RWPE1 (cell line): Measurements from ENCODE around the gene CLDN18.

Experiments
- CTCF ChIA-PET: fragments of 350-600 bp; sonication (Branson Sonifier 250); formaldehyde crosslinking; extraction: SDS; loops from one replicate; lab custom pipeline; 2021; lab: Yijun Ruan, JAX
- POLR2A ChIA-PET: fragments of 400-600 bp; formaldehyde crosslinking; extraction: SDS; loops from one replicate; lab custom pipeline; 2020; ENCODE audit warnings: antibody characterized with exemption; ENCODE audit not compliant: low non-redundant PET; lab: Yijun Ruan, JAX
- DNase-seq: peaks from one replicate; pipeline ENCODE4 v3.0.0; 2012; ENCODE audit warnings: low spot score
- H3K27ac ChIP-seq: fragments of 450-650 bp; 2 replicates; pipeline ENCODE4 v1.5.1; 2017
- CTCF ChIP-seq: fragments of 450-650 bp; conservative IDR thresholded peaks from 2 replicates; pipeline ENCODE4 v1.5.1; 2017; ENCODE audit warnings: low read depth, mild to moderate bottlenecking

The CLDN18 gene

DNA sequence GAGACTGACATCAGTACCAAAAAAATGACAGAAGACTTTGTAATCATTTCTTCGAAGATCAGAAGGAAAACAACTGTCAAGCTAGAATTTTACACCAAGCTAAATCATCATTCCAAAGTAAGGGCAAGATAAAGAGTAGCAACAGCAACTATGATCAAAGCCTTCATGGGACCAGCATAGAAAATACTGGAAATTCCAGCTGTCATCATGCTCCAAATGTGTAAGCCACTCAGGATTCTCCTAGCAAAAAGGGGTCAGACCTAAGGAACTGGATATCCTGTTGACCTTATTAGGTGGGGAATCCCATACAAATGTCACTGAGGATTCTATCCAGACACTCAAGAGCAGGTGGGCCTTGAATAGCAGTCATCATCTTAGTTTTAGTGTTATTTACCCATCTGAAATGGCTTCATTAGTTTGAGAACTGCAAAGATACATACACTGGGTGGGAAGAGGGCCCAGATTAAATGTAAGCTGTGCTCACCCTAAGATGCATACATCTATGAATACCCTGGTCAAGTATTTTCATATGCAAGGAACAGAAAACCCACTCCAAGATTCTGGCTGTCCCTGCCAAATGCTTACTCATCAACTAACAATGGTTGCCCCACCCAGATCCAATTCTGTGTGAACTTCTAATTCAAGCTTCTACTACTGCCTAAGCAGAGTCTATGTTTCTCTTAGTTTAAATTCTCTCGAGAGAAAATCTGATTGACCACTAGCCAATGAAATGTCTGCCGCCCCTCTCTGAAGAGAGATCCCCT lies 33.5 kb downstream of the CLDN18 start:
- H3K27ac ChIP-seq: no peak overlapping the region
- ChIA-PET POLR2A (no interaction called here), CTCF (interaction anchor here (0.6 kb wide), 1 partner anchor 75 kb away, joined by 3 read pairs; no protein-coding TSS in a partner anchor)
- no peak for TF ChIP-seq CTCF
- peak; percentile 55 for DNase-seq

GRCh38 chr3:138046085-138046484 lies 36.1 kb downstream of the CLDN18 start:
- DNase-seq: no peak
- no peak for TF ChIP-seq CTCF
- CTCF ChIA-PET: no interaction called here
- no peak overlapping the region for H3K27ac ChIP-seq
- POLR2A ChIA-PET: no interaction called here

DNA sequence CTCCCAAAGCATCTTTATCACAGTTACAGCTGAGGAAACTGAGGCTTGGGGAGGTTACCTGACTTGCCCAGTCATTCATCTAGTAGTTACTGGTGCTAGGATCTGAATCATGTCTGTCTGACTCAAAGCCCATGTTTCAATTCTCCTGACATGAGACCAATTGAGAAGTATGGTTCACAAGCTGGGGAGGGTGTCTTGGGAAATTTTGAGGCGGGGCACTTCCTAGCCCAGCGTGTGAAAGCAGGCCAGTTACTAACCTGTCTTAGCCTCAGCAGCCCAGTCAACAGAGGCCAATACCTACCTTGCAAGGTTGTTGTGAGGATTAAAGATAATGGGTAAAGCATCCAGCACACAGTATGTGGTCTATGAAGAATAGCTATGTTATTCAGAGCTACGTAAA lies 37.0 kb downstream of the CLDN18 start:
- POLR2A ChIA-PET: no interaction called here
- no peak for TF ChIP-seq CTCF
- DNase-seq: no peak
- no peak overlapping the region for H3K27ac ChIP-seq
- CTCF ChIA-PET: no interaction called here

- POLR2A ChIA-PET: no interaction called here
- no peak for DNase-seq
- CTCF ChIA-PET: no interaction called here
- H3K27ac ChIP-seq: no peak overlapping the region
- no peak for TF ChIP-seq CTCF
Measured at GRCh38 chr3:138047596-138048158, 37.7 kb downstream of the CLDN18 start.

DNA sequence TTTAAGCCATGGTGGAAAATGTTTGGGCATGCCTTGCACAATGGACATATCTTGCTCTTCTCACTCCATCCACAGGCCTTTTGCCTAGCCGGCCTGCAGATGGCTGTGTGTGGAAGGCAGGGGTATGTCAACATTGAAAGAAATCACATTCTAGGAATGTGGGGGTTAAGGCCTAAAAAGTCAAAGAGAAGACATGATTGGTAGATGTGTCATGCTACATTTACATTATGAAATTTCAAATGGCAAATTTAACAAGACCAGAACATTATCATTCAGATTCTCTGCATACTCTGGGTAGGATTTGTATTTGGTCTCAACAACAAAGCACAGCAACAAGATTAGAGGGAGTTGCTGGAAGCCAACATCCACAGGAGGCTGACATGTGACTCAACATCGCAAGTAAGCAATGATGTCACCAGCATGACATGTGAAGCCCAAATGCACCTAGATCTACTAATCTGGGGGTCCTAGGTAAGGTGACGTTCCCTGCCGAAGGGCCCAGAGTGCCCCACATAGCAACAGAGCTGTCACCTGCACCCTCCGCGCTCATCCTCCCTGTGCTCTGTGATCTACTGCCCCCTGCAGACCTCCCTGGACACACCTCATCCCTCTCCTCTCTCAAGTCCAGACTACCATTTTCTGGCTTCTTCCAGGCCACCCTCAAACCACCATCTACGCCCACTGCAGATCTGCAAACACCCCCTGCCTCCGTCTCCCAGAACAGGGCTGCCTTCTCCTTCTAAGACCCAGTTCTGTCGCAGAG lies 39.4 kb downstream of the CLDN18 start:
- H3K27ac ChIP-seq: no peak overlapping the region
- ChIA-PET CTCF (interaction anchor here (0.6 kb wide), 1 partner anchor 1868 kb away, joined by 3 read pairs; no protein-coding TSS in a partner anchor), POLR2A (no interaction called here)
- no peak for TF ChIP-seq CTCF
- DNase-seq: no peak

DNA sequence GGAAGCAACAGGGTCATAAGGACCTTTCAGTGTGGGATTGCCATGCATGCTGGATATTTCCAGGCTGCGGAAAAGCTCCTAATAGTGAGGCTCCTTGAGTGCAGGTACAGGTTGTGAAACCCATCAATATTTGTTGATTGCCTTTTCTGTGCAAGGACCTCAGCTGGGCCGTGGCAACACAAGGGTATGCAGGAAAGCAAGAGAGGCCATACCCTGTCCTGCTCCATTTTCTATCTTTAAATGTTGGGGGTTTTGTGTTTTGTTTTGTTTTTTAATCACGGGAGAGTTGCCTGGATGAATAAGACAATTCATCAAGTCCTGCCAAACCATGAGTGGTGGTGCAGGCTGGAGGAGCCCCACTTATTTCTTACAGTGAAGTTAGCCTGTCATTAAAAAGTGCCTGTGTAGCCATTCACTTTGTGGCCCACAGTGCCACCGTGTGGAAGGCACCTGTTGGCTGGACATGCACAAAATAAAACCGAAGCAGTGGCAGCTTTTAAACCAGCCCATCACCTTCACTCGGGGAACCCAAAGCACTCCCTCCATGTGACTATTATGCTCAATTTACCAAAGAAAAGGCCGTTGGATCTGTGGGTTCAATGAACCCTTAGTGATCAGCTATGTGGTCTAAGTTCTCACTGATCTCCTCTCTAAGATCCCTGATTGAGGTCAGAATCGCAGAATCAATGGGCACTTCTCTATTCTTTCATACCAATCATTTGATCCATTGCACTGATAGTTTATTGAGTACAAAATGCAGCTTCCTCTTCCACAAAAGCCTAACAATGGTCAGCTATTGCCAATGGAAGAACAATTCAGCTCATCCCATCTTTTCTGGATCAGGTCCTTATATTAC lies 42.2 kb downstream of the CLDN18 start:
- POLR2A ChIA-PET: no interaction called here
- peak; percentile 44 for DNase-seq
- TF ChIP-seq CTCF: peak; percentile 79
- no peak overlapping the region for H3K27ac ChIP-seq
- CTCF ChIA-PET: interaction anchor here (0.5 to 1.8 kb wide), 21 partner anchors 8 to 1349 kb away, joined by 3 to 6 read pairs (median 4); no protein-coding TSS in a partner anchor
